ENCODE results near the gene AFF3. TPM values are rescaled to one million over a fixed set of nuclear protein-coding genes. Genes with fewer than 3 reads are reported as not detected.

The AFF3 gene
- total and polyA plus RNA-seq, 2 experiments from 2014 or later = 7.3 to 7.8 TPM

GRCh38 chr2:99789849-99790248, 352.5 kb downstream of the AFF3 start:
- Histone ChIP-seq H3K9me3 (ENCODE audit: low read depth) (no peaks in the 10 kb centered on the region), H2AFZ (no peak overlapping the region), H3K36me3 (replicated peaks; ENCODE audit: insufficient read depth, low read depth) (no peaks in the 10 kb centered on the region), H3K27ac (no peak overlapping the region), H3K79me2 (no peaks in the 10 kb centered on the region), H3K4me3 (no peak overlapping the region), H3K27me3 (no peaks in the 10 kb centered on the region), H3K9me2 (replicated peaks; ENCODE audit: insufficient read depth) (no peaks in the 10 kb centered on the region), H3K4me2 (no peak overlapping the region), H4K20me1 (ENCODE audit: insufficient read depth, poor library complexity, severe bottlenecking) (no peaks in the 10 kb centered on the region), H3K4me1 (ENCODE audit: insufficient read depth) (no peaks in the 10 kb centered on the region)
- TF ChIP-seq EZH2phosphoT487 (IDR thresholded peaks at IDR 0.05; ENCODE audit: low read depth, severe bottlenecking, unreplicated experiment) (no peak), EZH2 (IDR thresholded peaks at IDR 0.05; ENCODE audit: borderline replicate concordance) (no peak), CTCF (IDR thresholded peaks at IDR 0.05; ENCODE audit: poor library complexity) (no peak)
- 80% methylated on average over 1 of the region's 1 CpG for WGBS (ENCODE audit: low lambda C conversion rate, missing lambda C conversion rate)
- no peak for DNase-seq (ENCODE audit: low spot score)

- Histone ChIP-seq H3K4me2 (no peak overlapping the region), H3K79me2 (no peaks in the 10 kb centered on the region), H3K9me3 (ENCODE audit: low read depth) (no peaks in the 10 kb centered on the region), H3K4me3 (no peak overlapping the region), H2AFZ (no peak overlapping the region), H3K27ac (no peak overlapping the region), H3K9me2 (replicated peaks; ENCODE audit: insufficient read depth) (no peaks in the 10 kb centered on the region), H3K27me3 (no peaks in the 10 kb centered on the region), H3K4me1 (ENCODE audit: insufficient read depth) (peaks cover under 1% of the 10 kb centered on the region), H3K36me3 (replicated peaks; ENCODE audit: insufficient read depth, low read depth) (no peaks in the 10 kb centered on the region), H4K20me1 (ENCODE audit: insufficient read depth, poor library complexity, severe bottlenecking) (no peaks in the 10 kb centered on the region)
- 84% methylated on average over 5 of the region's 5 CpGs for WGBS (ENCODE audit: low lambda C conversion rate, missing lambda C conversion rate)
- DNase-seq (ENCODE audit: low spot score) = no peak
- TF ChIP-seq EZH2phosphoT487 (IDR thresholded peaks at IDR 0.05; ENCODE audit: low read depth, severe bottlenecking, unreplicated experiment) (no peak), CTCF (IDR thresholded peaks at IDR 0.05; ENCODE audit: poor library complexity) (no peak), EZH2 (IDR thresholded peaks at IDR 0.05; ENCODE audit: borderline replicate concordance) (no peak)
These were observed 354.5 kb downstream of the AFF3 start for GRCh38 chr2:99787769-99788382.

- WGBS (ENCODE audit: low lambda C conversion rate, missing lambda C conversion rate) = 78% methylated on average over 14 of the region's 14 CpGs
- no peaks in the 10 kb centered on the region for H3K9me2 ChIP-seq (replicated peaks; ENCODE audit: insufficient read depth)
- H3K36me3 ChIP-seq (replicated peaks; ENCODE audit: insufficient read depth, low read depth) = no peaks in the 10 kb centered on the region
- no peak overlapping the region for H3K4me3 ChIP-seq
- TF ChIP-seq EZH2 (IDR thresholded peaks at IDR 0.05; ENCODE audit: borderline replicate concordance) (no peak), CTCF (IDR thresholded peaks at IDR 0.05; ENCODE audit: poor library complexity) (no peak), EZH2phosphoT487 (IDR thresholded peaks at IDR 0.05; ENCODE audit: low read depth, severe bottlenecking, unreplicated experiment) (no peak)
- no peaks in the 10 kb centered on the region for H3K79me2 ChIP-seq
- H3K27ac ChIP-seq = no peak overlapping the region
- H3K4me2 ChIP-seq = no peak overlapping the region
- H3K4me1 ChIP-seq (ENCODE audit: insufficient read depth) = peaks cover 6% of the 10 kb centered on the region
- DNase-seq (ENCODE audit: low spot score) = no peak
- no peaks in the 10 kb centered on the region for H3K27me3 ChIP-seq
- H3K9me3 ChIP-seq (ENCODE audit: low read depth) = no peaks in the 10 kb centered on the region
- H2AFZ ChIP-seq = no peak overlapping the region
- no peaks in the 10 kb centered on the region for H4K20me1 ChIP-seq (ENCODE audit: insufficient read depth, poor library complexity, severe bottlenecking)
These were observed 355.6 kb downstream of the AFF3 start for GRCh38 chr2:99786636-99787390.

All from hepatocyte (in vitro differentiated cells).